ENCODE measurements around the gene MASP1. TPM values are rescaled to one million over a fixed set of nuclear protein-coding genes. Genes with fewer than 3 reads are reported as not detected.
A peak's percentile ranks its signal among the peaks of the same experiment; 100 is the strongest.

Gene MASP1
- total and polyA plus RNA-seq, 12 donors = 0.72 to 19.5 (median 4.9) TPM

DNA sequence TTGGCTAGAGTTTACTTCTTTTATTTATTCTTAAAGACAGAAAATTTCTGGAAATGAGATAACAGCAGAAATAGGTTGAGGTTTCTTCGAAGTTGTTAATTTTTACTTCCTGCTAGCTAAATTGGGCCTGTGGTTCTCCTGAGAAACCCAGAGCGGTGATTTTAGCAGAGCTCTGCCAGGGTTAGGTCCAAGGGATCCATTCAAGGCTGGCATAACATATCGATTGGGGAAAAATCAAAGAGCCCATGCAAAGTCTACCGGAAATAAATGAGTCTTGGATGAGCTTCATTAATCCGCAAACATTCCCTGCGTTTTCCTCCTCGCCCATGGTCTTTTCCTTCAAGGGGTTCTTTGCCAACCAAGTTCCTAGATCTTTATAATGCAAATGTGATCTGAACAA is 30.8 kb upstream of the MASP1 start:
- intact Hi-C loops (cut with DNase I) = no loop called here
- TF ChIP-seq POLR2A (IDR thresholded peaks at IDR 0.05) = no peak
- TF ChIP-seq CTCF (IDR thresholded peaks at IDR 0.05) = no peak

DNA sequence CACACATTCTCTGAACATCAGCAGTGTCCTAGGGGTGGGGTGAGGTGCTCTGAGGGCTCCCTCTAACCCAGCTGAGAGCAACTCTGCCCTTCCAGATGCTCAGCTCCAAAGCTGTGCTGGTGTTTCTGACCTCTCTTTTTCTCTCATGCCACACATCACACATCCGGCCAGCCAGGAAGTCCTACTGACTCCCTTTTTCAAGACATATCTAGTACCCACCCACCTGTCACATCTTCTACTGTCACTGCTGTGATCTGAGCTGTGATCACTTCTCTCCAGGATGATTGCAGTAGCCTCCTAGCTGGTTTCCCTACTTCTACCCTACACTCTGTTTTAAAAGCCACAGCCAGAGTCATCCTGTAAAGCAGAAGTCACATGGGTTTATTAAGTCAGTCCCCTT is 30.2 kb upstream of the MASP1 start:
- no peak for DNase-seq
- H3K4me3 ChIP-seq = no peak overlapping the region
- intact Hi-C loops (cut with DNase I) = no loop called here
- H3K36me3 ChIP-seq (replicated peaks in 1 of 2) = no peaks in the 10 kb centered on the region
- 56 to 72% (median 60%) methylated on average over 1 of the region's 1 CpG for WGBS, 4 donors
- H3K4me1 ChIP-seq (replicated peaks in 1 of 2) = peaks cover 0 to 11% of the 10 kb centered on the region in 2 donors
- TF ChIP-seq CTCF (IDR thresholded peaks at IDR 0.05) = no peak
- TF ChIP-seq POLR2A (IDR thresholded peaks at IDR 0.05) = no peak
- H3K9me3 ChIP-seq (replicated peaks in 1 of 3) = no peaks in the 10 kb centered on the region
- no peak overlapping the region for H3K27ac ChIP-seq
- peaks cover 4% of the 10 kb centered on the region for H3K27me3 ChIP-seq

More for the DNA sequence above, 30.8 kb upstream of the MASP1 start:
- Histone ChIP-seq H3K27me3 (peaks cover 4% of the 10 kb centered on the region), H3K4me1 (replicated peaks in 1 of 2) (peaks cover 0 to 11% of the 10 kb centered on the region in 2 donors), H3K9me3 (replicated peaks in 1 of 3) (no peaks in the 10 kb centered on the region), H3K36me3 (replicated peaks in 1 of 2) (no peaks in the 10 kb centered on the region), H3K27ac (no peak overlapping the region), H3K4me3 (no peak overlapping the region)
- WGBS, 4 donors = 82 to 85% (median 84%) methylated on average over 7 of the region's 7 CpGs
- no peak for DNase-seq

GRCh38 chr3:187319699-187320302 is 28.3 kb upstream of the MASP1 start:
- Histone ChIP-seq H3K4me1 (replicated peaks in 1 of 2) (peaks cover 0 to 11% of the 10 kb centered on the region in 2 donors), H3K27ac (no peak overlapping the region), H3K27me3 (peaks cover 7% of the 10 kb centered on the region), H3K36me3 (replicated peaks in 1 of 2) (no peaks in the 10 kb centered on the region), H3K4me3 (no peak overlapping the region), H3K9me3 (replicated peaks in 1 of 3) (no peaks in the 10 kb centered on the region)
- TF ChIP-seq CTCF (IDR thresholded peaks at IDR 0.05) (peak; percentile 80 to 97 (median 94)), POLR2A (IDR thresholded peaks at IDR 0.05) (peak in 1 of 2 donors; percentile 19)
- intact Hi-C loops (cut with DNase I) = loop anchor here (2.0 to 10.0 kb wide), 5 partner anchors 95 to 393 kb away; no protein-coding TSS in a partner anchor
- 16 to 28% (median 23%) methylated on average over 7 of the region's 7 CpGs for WGBS, 4 donors
- peak; percentile 69 to 92 (median 78) for DNase-seq

DNA sequence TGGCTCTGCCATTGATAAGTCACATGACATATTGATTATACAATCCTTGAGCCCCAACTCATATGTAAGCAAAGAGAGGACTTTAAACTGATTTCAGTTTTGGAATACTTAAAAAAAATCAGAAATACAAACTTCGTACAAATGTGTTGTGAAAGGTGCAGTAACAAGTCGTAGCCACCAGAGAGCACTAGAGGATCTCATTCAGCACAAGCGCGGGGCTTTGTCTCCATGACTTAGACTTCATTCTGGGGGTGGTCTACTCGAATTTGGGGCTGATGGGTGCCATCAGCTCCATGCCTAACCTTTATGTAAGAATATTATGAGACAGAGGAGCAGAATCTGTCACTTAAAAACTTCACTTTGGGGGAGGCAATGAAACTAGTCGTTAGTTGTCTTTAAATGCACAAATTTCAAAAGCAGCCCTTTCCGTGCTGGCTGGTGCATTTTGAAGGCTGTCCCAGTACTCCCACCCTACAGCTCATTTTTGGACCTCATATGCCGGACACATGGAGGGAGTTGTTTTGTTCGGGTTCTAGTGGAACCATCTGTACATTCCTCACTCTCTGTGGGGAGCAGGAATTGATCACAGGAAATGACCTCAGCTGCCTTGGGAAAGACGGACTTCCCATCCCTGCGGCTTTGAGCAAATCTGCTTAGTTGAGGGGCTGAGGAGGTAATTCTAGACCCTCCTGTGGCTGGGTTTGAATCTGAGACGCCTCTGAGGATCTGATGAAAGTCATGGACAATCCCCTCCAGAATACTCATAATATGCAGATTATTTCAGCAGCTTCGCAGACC is 27.5 kb upstream of the MASP1 start:
- intact Hi-C loops (cut with DNase I) = loop anchor here (2.0 to 10.0 kb wide), 5 partner anchors 94 to 394 kb away; no protein-coding TSS in a partner anchor
- Histone ChIP-seq H3K36me3 (replicated peaks in 1 of 2) (no peaks in the 10 kb centered on the region), H3K9me3 (replicated peaks in 1 of 3) (no peaks in the 10 kb centered on the region), H3K27ac (no peak overlapping the region), H3K4me1 (replicated peaks in 1 of 2) (peaks cover 0 to 11% of the 10 kb centered on the region in 2 donors), H3K4me3 (peak overlapping the region in 1 of 4 donors; percentile 27), H3K27me3 (peaks cover 7% of the 10 kb centered on the region)
- 14 to 15% (median 15%) methylated on average over 12 to 13 of the region's 13 CpGs for WGBS, 4 donors
- DNase-seq = peak; percentile 22 to 73 (median 48)
- peak; percentile 68 to 91 (median 82) for TF ChIP-seq CTCF (IDR thresholded peaks at IDR 0.05)
- no peak for TF ChIP-seq POLR2A (IDR thresholded peaks at IDR 0.05)
